H1 (cell line): ENCODE measurements around the gene KISS1. TPM values are rescaled to one million over a fixed set of nuclear protein-coding genes. Genes with fewer than 3 reads are reported as not detected.

Source experiments
- CTCF ChIA-PET: fragments of 300-600 bp; sonication (Branson Sonifier 250); formaldehyde crosslinking; loops from one replicate; lab custom pipeline; 2021; ENCODE audit not compliant: partially characterized antibody; lab: Charles Lee
- POLR2A ChIA-PET: fragments of 300-600 bp; sonication (Branson Sonifier 250); formaldehyde crosslinking; loops from one replicate; lab custom pipeline; 2021; ENCODE audit warnings: inconsistent platforms; ENCODE audit not compliant: partially characterized antibody; lab: Charles Lee
- DNase-seq, 2 experiments: peaks; one replicate each; pipeline versions ENCODE4 v3.0.0 to v3.0.0-alpha.2; 2010 to 2022; ENCODE audit warnings: low spot score in 2 of 2, low read depth in 1 of 2, mixed read lengths in 1 of 2
- FAIRE-seq: peaks from 2 replicates; lab custom pipeline; 2011; peaks lifted over from hg19 to GRCh38; lab: Jason Lieb, UNC
- H2AFZ ChIP-seq: 2 replicates; pipeline ENCODE4 v1.8.1; 2012; ENCODE audit warnings: low read length, inconsistent platforms
- H2AK5ac ChIP-seq: 2 replicates; pipeline ENCODE4 v1.6.1; 2013; ENCODE audit warnings: low read depth, low read length
- H2BK120ac ChIP-seq: replicated peaks from 2 replicates; pipeline ENCODE3; 2013; ENCODE audit warnings: low read depth, low read length, inconsistent platforms
- H2BK12ac ChIP-seq: 2 replicates; pipeline ENCODE4 v1.6.1; 2013; ENCODE audit warnings: low read depth, low read length
- H2BK15ac ChIP-seq: 2 replicates; pipeline ENCODE4 v1.6.1; 2013; ENCODE audit warnings: low read length
- H2BK20ac ChIP-seq: 2 replicates; pipeline ENCODE4 v1.6.1; 2013; ENCODE audit warnings: low read length
- H2BK5ac ChIP-seq: 2 replicates; pipeline ENCODE4 v1.6.1; 2013; ENCODE audit warnings: low read depth, low read length
- H3K14ac ChIP-seq: 2 replicates; pipeline ENCODE4 v1.6.1; 2013; ENCODE audit warnings: inconsistent platforms; ENCODE audit not compliant: insufficient read length
- H3K18ac ChIP-seq: 2 replicates; pipeline ENCODE4 v1.6.1; 2013; ENCODE audit warnings: low read length; ENCODE audit errors: extremely low read depth
- H3K23ac ChIP-seq: 2 replicates; pipeline ENCODE4 v1.6.1; 2013; ENCODE audit warnings: inconsistent platforms; ENCODE audit not compliant: insufficient read length
- H3K23me2 ChIP-seq: 2 replicates; pipeline ENCODE4 v1.6.1; 2013; ENCODE audit warnings: low read depth, low read length
- H3K27ac ChIP-seq: 2 replicates; pipeline ENCODE4 v1.6.1; 2011; ENCODE audit warnings: low read depth, low read length, inconsistent platforms
- H3K27me3 ChIP-seq, 4 experiments: replicated peaks in 1 of 4; 1 replicate in 1 of 4; 2 replicates in 3 of 4; pipeline versions ENCODE4 v1.6.1 to v1.8.1; 2011 to 2013; ENCODE audit warnings: low read length in 3 of 4, mild to moderate bottlenecking in 3 of 4, inconsistent platforms in 2 of 4, mixed read lengths in 2 of 4, moderate library complexity in 1 of 4; ENCODE audit not compliant: control insufficient read depth in 3 of 4, insufficient read depth in 3 of 4; ENCODE audit errors: extremely low read depth in 1 of 4
- H3K36me3 ChIP-seq, 4 experiments: 2 replicates each; pipeline versions ENCODE4 v1.6.1 to v1.8.1; 2011 to 2013; ENCODE audit warnings: mild to moderate bottlenecking in 4 of 4, low read length in 3 of 4, moderate library complexity in 2 of 4, control low read depth in 1 of 4, inconsistent platforms in 1 of 4; ENCODE audit not compliant: insufficient read depth in 4 of 4, control insufficient read depth in 2 of 4
- H3K4ac ChIP-seq: replicated peaks from 2 replicates; pipeline ENCODE3; 2013; ENCODE audit warnings: low read length, low read depth, mixed read lengths, inconsistent platforms; ENCODE audit not compliant: insufficient read length
- H3K4me1 ChIP-seq, 4 experiments: replicated peaks in 1 of 4; 1 replicate in 1 of 4; 2 replicates in 3 of 4; pipeline versions ENCODE4 v1.6.1 to v1.8.1; 2011 to 2013; ENCODE audit warnings: low read length in 3 of 4, inconsistent platforms in 2 of 4, mixed read lengths in 1 of 4; ENCODE audit not compliant: insufficient read depth in 4 of 4, control insufficient read depth in 3 of 4
- H3K4me2 ChIP-seq, 2 experiments: 2 replicates each; pipeline versions ENCODE4 v1.6.1 to v1.8.1; 2011 to 2013; ENCODE audit warnings: low read depth in 2 of 2, low read length in 2 of 2, control low read depth in 1 of 2, inconsistent platforms in 1 of 2, mild to moderate bottlenecking in 1 of 2; ENCODE audit not compliant: insufficient read depth in 1 of 2
- H3K4me3 ChIP-seq, 4 experiments: fragments of 200-600, 300-600 bp in 1 of 4; sonication (generic), shearing (Covaris generic), sonication (Bioruptor Twin) in 1 of 4; 2 replicates each; pipeline versions ENCODE4 v1.5.1 to v1.8.1; 2011 to 2016; ENCODE audit warnings: low read length in 4 of 4, low read depth in 3 of 4, control low read depth in 2 of 4, inconsistent platforms in 2 of 4, mild to moderate bottlenecking in 2 of 4, mixed read lengths in 1 of 4, moderate library complexity in 1 of 4; ENCODE audit not compliant: insufficient read depth in 2 of 4; ENCODE audit errors: extremely low read depth in 1 of 4
- H3K56ac ChIP-seq: replicated peaks from 2 replicates; pipeline ENCODE3; 2013; ENCODE audit warnings: low read depth, mild to moderate bottlenecking, mixed read lengths, low read length, inconsistent platforms; ENCODE audit not compliant: insufficient read length
- H3K79me1 ChIP-seq: 2 replicates; pipeline ENCODE4 v1.6.1; 2013; ENCODE audit warnings: low read depth, low read length, control low read depth
- H3K79me2 ChIP-seq, 2 experiments: 2 replicates each; pipeline versions ENCODE4 v1.6.1 to v1.8.1; 2012 to 2013; ENCODE audit warnings: low read length in 2 of 2, mild to moderate bottlenecking in 2 of 2, inconsistent platforms in 1 of 2; ENCODE audit not compliant: insufficient read depth in 2 of 2, control insufficient read depth in 1 of 2
- H3K9ac ChIP-seq, 4 experiments: replicated peaks in 1 of 4; 1 replicate in 1 of 4; 2 replicates in 3 of 4; pipeline versions ENCODE4 v1.6.1 to v1.8.1; 2011 to 2013; ENCODE audit warnings: low read depth in 3 of 4, low read length in 3 of 4, control low read depth in 2 of 4, mild to moderate bottlenecking in 2 of 4, moderate library complexity in 2 of 4, inconsistent platforms in 1 of 4; ENCODE audit errors: extremely low read depth in 1 of 4
- H3K9me3 ChIP-seq, 2 experiments: 2 replicates each; pipeline versions ENCODE4 v1.6.1 to v1.8.1; 2012 to 2013; ENCODE audit warnings: mild to moderate bottlenecking in 2 of 2, moderate library complexity in 2 of 2, control low read depth in 1 of 2, inconsistent platforms in 1 of 2, low read depth in 1 of 2, low read length in 1 of 2, mixed read lengths in 1 of 2; ENCODE audit not compliant: insufficient read depth in 2 of 2
- H4K20me1 ChIP-seq, 2 experiments: replicated peaks in 1 of 2; 2 replicates each; pipeline versions ENCODE3 to v1.8.1; 2011 to 2013; ENCODE audit warnings: inconsistent platforms in 2 of 2, low read length in 2 of 2, mild to moderate bottlenecking in 1 of 2; ENCODE audit not compliant: insufficient read depth in 2 of 2, control insufficient read depth in 1 of 2
- H4K5ac ChIP-seq: 2 replicates; pipeline ENCODE4 v1.6.1; 2013; ENCODE audit warnings: low read length, low read depth, mixed read lengths, inconsistent platforms; ENCODE audit not compliant: insufficient read length
- H4K8ac ChIP-seq: 2 replicates; pipeline ENCODE4 v1.8.0; 2013; ENCODE audit warnings: mild to moderate bottlenecking, moderate library complexity, low read length, inconsistent platforms; ENCODE audit not compliant: insufficient read depth; ENCODE audit errors: extremely low read depth
- H4K91ac ChIP-seq: replicated peaks from 2 replicates; pipeline ENCODE3; 2013; ENCODE audit warnings: low read length, mixed read lengths, inconsistent platforms; ENCODE audit not compliant: insufficient read length
- NANOG ChIP-seq: IDR thresholded peaks from 2 replicates; pipeline ENCODE4 v1.6.1; 2011; ENCODE audit warnings: low read length, low read depth, mild to moderate bottlenecking, inconsistent platforms; ENCODE audit not compliant: insufficient read depth, poor library complexity, severe bottlenecking
- NRF1 ChIP-seq: IDR thresholded peaks from 2 replicates; pipeline ENCODE4 v1.6.1; 2011; ENCODE audit warnings: mild to moderate bottlenecking, low read depth, low read length, improper control_type of control experiment
- RBBP5 ChIP-seq: IDR thresholded peaks from 2 replicates; pipeline ENCODE4 v1.7.1; 2012; ENCODE audit warnings: low read depth, mild to moderate bottlenecking, inconsistent platforms, low read length, moderate library complexity, borderline replicate concordance
- SAP30 ChIP-seq: fragments of 300-600 bp; sonication (generic); IDR thresholded peaks from 2 replicates; pipeline ENCODE4 v1.7.1; 2012; ENCODE audit warnings: low read length, moderate library complexity, mild to moderate bottlenecking, inconsistent platforms; ENCODE audit not compliant: insufficient read depth, insufficient replicate concordance
- WGBS, 2 experiments: shearing (Covaris generic) in 1 of 2; methylation state at CpG; one replicate each; pipeline versions ENCODE4 v1.1.6 to v1.1.7; 2013 to 2015; ENCODE audit warnings: low lambda C conversion rate in 2 of 2, mixed read lengths in 2 of 2, inconsistent platforms in 1 of 2, low coverage in 1 of 2, missing lambda C conversion rate in 1 of 2; ENCODE audit not compliant: insufficient replicate concordance in 2 of 2, insufficient coverage in 1 of 2, insufficient read length in 1 of 2; ENCODE audit errors: extremely low coverage in 1 of 2, missing lambda C conversion rate in 1 of 2; 5-methylcytosine and 5-hydroxymethylcytosine counted together
- polyA plus RNA-seq, 7 experiments: library from polyadenylated mRNA; depleted of rRNA in 3 of 7; stranded (reverse) in 5 of 7; unstranded in 2 of 7; fragments of >200 nt in 5 of 7; fragments of 200-250 nt in 2 of 7; gene quantifications; 1 replicate in 5 of 7; 2 replicates in 1 of 7; 4 replicates in 1 of 7; pipeline versions ENCODE4 v1.2.1 to v1.2.3, GENCODE V29; 2011 to 2013; ENCODE audit warnings: missing spikeins in 2 of 7, mixed read lengths in 2 of 7
- total RNA-seq: library from RNA; stranded (reverse); fragmentation: NEBNext Ultra II Directional; extraction: Animal tissue kit (Norgen Biotek cat#: 25700); gene quantifications from 2 replicates; pipeline ENCODE4 v1.2.1, GENCODE V29; 2021

The KISS1 gene
- total and polyA plus RNA-seq, 2 of the 8 experiments (the other 6 are each of a cell fraction or from before 2014, with no cell fraction given) = 0.71 TPM; not detected in 1

- ChIA-PET CTCF (interaction anchor here (1.1 to 9.8 kb wide), 5 partner anchors 9 to 150 kb away, joined by 3 to 99 read pairs (median 4); no protein-coding TSS in a partner anchor), POLR2A (interaction anchor here (0.7 to 2.8 kb wide), 3 partner anchors 9 to 279 kb away, joined by 3 to 14 read pairs (median 3); no protein-coding TSS in a partner anchor)
- Histone ChIP-seq H4K5ac (no peak overlapping the region), H3K79me1 (peaks cover 2% of the 10 kb centered on the region; the same call in 1 of the 2 replicates), H2BK5ac (no peak overlapping the region), H3K23ac (no peak overlapping the region), H4K8ac (no peak overlapping the region; the same call in 1 of the 2 replicates), H3K9ac (no peak overlapping the region), H2BK15ac (no peak overlapping the region), H4K91ac (no peak overlapping the region), H3K4me3 (no peak overlapping the region), H3K9me3 (no peaks in the 10 kb centered on the region), H3K27me3 (no peaks in the 10 kb centered on the region; a peak in 1 of 7 replicates), H3K4ac (no peak overlapping the region), H4K20me1 (no peaks in the 10 kb centered on the region), H3K27ac (no peak overlapping the region), H3K23me2 (no peaks in the 10 kb centered on the region; the same call in 1 of the 2 replicates), H3K79me2 (no peaks in the 10 kb centered on the region), H3K4me2 (no peak overlapping the region), H3K14ac (no peak overlapping the region), H2AFZ (no peak overlapping the region), H3K4me1 (peaks cover 5 to 29% (median 18%) of the 10 kb centered on the region in 4 experiments), H2AK5ac (no peak overlapping the region), H2BK12ac (no peak overlapping the region), H2BK20ac (no peak overlapping the region), H2BK120ac (no peak overlapping the region), H3K56ac (no peak overlapping the region), H3K36me3 (no peaks in the 10 kb centered on the region), H3K18ac (no peak overlapping the region)
- DNase-seq = no peak
- TF ChIP-seq SAP30 (no peak), NRF1 (no peak), NANOG (no peak), RBBP5 (no peak)
- WGBS, 2 experiments = 90% methylated on average over 4 of the region's 4 CpGs; no CpG with 5 or more reads in 1 of the 2 experiments
- FAIRE-seq = no peak
Measured at GRCh38 chr1:204145033-204145504, 51.2 kb downstream of the KISS1 start.
